Measurements from ENCODE around the gene FAM78B.

Gene FAM78B

DNA sequence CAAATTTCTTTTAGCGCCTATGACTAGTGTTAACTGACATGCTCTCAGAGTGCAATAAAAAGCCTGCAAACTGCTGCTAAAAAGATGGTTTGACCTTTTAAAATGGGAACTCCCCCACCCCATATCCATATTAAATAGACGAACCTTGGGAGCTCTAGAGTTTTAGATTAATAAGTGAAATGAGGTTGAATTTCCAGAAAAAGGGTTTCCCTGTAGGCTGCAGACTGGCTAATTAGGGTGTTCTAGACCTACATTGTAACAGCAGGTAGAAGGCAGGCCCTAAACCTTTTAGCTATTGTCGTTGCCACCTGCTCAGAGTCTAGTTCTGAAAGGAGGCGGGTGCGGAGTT, 2.2 kb downstream of the FAM78B start:
- DNase-seq: no peak

DNA sequence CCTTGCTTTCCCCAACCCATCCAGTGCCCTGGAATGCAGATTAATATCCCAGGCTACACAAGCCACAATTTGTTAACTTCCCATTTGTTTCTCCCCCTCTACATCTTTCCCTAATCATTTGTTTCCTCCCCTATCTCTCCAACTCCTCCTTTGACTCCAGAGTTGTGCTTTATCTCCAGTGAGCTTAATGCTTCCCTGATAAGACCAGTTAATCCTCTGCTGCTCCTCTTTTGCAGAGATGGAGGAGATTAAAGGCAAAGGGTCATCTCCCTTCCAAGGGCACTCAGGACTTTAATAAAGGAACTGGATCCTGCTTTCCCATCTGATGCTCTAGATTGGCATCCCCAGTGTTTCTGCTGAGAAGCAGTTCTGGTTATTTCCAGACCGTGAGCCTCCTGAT, 7.1 kb downstream of the FAM78B start:
- DNase-seq: no peak

GRCh38 chr1:166156674-166157073, 10.1 kb downstream of the FAM78B start:
- no peak for DNase-seq

DNA sequence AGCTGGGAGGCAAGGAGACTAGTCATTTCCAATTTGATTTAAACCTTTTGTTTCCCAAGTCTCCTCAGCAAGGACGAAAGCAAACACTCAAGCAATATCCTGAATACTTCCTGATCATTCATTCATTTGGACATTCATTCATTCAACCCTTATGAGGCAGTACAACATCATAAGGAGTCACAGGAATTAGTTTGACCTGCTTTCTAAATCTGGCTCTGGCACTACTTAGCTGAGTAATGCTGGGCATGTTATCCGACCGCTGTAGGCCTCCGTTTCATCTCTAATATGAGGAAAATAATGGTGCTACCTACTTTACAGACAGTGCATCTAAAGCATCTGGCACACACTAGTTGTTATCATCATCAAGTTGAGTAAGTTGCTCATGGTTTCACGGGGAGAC, 11.7 kb downstream of the FAM78B start:
- DNase-seq: no peak

- DNase-seq: no peak
These were observed 13.1 kb downstream of the FAM78B start for GRCh38 chr1:166153525-166154314.

DNA sequence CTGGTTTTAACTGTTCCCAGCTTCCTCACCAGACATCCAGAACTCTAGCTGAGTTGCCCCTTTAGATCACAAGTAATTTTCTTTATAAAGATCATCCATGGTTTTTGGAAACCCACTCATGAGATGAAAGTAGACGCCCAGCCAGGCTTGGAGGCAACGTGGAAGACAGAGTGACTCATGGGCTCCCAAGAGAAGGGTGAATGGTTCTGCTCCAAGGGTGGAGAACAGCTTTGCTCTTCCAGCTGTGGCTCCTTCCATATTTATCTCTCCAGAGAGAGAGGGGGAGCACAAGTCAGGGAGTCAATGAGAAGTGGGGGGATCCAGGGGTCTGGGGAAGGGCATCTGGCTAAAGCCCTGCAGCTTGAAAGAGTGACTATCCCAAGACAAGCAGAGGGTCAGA, 13.8 kb downstream of the FAM78B start:
- no peak for DNase-seq

DNA sequence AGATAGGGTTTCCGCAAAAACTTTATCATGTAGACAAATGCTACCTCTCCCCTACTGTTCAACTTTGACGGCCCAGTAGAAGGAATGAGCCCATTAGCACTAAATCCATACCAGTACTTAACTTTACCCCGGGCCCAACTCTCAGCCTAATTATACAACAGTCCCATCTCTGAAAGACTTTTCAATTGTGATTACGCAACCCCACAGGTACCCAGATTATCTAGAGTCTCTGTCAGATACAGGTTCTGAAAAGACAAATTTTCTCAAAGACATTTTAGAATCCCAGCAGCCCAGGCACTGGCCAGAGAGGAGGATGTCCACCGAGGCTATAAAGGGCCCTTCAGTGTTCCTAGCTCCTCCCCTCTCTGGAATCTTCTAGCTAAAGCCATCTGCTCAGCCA, 15.0 kb downstream of the FAM78B start:
- DNase-seq: no peak

GRCh38 chr1:166145499-166145898, 21.3 kb downstream of the FAM78B start:
- DNase-seq: no peak

GRCh38 chr1:166141969-166142368, 24.8 kb downstream of the FAM78B start:
- DNase-seq: no peak

- DNase-seq: no peak
These were observed 26.6 kb downstream of the FAM78B start for GRCh38 chr1:166140251-166140650.

DNA sequence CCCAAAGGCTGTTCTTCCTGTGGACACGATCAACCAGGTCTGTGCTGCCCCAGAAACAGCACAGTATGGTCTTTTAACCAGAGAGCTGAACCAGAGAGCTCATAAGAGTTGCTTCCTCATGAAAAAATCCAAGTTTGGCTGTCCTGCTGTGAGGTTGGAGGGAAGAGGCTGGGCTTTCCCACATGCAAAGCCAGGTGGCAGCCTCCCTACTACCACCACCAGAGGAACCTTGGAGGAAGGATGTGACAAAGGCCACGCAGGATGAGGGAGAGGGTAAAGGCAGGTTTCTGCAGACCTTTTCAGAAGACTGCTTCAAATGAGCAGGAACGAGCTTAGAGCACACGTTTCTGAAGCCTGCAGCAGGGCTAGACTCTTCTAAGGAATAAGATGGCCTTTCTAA, 27.1 kb downstream of the FAM78B start:
- no peak for DNase-seq

- no peak for DNase-seq
These were observed 30.0 kb downstream of the FAM78B start for GRCh38 chr1:166136699-166137401.

- DNase-seq: no peak
These were observed 30.6 kb downstream of the FAM78B start for GRCh38 chr1:166136222-166136621.

DNA sequence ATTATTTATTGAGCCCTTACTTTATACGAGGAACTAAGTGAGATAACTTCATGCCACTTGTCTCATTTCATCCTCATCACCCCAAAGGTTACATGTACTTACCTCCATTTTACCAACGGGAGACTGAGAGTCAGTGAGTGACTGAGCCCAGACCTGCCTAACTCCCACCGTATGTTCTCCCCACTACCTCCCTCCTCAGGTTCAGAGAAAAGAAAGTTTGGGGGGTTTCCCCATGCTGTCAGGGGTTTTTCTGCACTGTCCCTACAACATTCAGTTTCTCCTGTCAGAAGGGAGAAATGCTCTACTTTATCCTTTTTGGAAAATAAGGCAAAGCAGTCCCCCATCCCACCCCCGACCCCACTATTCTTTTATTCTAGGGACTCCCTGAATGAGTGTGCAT, 32.9 kb downstream of the FAM78B start:
- no peak for DNase-seq

- no peak for DNase-seq
These were observed 33.4 kb downstream of the FAM78B start for GRCh38 chr1:166133276-166133841.

GRCh38 chr1:166132496-166132895, 34.3 kb downstream of the FAM78B start:
- DNase-seq: no peak

DNA sequence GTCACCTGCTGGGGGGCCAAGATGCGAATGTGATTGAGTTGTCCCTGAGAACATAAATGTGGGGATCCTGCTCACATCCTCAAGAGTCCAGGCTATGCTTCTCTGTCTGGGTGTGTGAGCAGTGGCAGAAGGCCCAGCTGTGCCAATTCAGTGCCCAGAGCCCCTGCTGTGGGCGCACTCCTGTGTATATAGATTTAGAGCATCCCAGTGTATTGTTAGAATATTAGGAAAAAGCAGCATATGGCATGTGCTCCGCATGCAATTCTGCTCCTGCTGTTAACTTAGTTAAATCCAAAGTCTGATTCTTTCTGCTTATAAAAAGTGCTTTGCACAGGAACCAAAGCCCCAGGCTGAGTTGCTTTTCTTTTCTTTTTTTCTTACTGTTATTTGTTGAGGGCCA, 37.8 kb downstream of the FAM78B start:
- DNase-seq: no peak

GRCh38 chr1:166128195-166128594, 38.6 kb downstream of the FAM78B start:
- DNase-seq: no peak

GRCh38 chr1:166127003-166127402, 39.8 kb downstream of the FAM78B start:
- no peak for DNase-seq

DNA sequence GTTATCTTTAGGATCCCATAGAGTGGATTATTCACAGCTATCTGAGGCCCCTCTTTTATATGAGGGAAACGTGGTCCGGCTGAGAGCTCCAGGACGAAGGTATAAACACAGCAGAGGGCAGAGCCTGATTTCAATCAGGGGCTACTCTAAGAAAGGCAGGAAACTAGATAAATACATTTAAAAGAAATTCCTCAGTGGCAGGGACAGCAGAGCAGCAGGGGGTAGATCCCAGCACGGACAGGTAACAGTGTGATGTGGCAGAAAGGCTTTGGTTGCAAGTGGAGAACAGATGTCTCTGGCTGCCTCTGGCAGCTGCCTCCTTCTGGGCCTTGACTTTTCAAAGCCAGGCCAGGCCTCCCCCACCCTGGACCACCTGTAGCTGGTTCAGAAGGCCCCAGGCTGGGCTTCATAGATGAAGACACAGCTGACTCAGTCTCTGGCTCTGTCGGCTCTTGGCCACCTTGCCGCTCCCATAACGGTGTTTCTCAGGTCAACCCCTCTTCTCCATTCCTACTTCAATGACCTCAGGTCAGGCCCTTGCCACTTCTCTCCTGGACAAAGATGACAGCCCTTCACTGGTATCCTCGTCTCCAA, 43.8 kb downstream of the FAM78B start:
- DNase-seq: no peak

- no peak for DNase-seq
These were observed 45.8 kb downstream of the FAM78B start for GRCh38 chr1:166121010-166121409.

DNA sequence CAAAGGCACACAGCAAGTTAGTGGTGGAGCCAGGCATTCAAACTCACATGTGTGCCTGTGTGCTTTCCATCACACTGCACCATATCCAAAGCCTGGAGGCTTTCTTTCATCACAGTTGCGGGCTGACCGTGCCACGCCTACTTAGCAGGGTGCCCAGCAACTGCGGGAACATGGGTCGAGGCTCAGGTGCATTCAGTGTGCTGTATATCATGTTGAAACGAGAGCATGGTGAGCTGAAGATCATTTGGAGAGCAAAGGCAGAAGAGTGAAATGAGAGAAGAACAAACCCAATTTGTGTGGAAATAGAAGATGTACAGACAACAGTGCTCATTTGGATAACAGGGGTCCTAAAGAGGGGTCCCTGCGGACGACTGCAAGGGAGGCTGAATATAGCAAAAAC, 46.5 kb downstream of the FAM78B start:
- DNase-seq: no peak

DNA sequence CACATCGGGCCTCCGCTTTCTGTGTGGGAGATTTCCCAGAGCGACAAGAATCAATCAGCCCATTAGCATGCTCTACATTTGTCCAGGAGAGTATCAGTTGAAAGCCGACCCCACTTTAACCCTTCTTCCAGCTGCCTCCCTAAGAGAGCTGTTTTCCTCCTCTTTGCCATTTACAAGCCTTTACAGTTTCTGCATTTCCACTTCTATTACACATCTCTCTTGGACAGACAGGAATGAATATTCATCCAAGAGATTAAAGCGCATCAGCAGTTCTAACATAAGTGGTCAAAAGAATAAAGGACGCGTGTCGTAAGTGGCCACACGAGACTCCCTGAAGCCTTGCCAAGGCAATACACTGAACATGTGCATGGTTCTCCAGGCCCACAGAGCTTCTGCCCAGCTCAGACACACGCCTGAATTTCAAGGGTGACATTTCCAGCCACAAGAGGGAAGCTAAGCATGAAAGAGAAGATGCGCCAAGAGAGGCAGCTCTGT, 47.3 kb downstream of the FAM78B start:
- DNase-seq: no peak

DNA sequence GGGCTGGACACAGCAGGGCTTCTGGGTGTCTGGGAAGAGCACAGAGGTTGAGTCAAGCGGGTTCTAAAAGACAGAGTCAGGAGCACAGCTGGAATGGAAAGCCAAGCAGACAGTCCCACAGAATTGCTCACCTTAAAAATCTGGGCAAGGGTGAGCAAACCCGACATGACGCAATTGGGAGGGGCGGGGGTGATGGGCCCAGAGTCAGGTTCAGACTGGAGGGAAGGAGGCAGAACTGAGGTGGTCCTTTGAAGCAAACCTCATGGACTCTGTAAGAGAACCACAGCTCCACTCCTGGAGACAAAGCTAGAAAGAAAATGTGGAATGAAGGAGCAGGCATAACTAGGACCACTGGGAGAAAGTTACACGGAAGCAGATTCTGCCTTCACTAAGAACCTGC, 49.0 kb downstream of the FAM78B start:
- DNase-seq: no peak

Measured in NCI-H1436 (cell line).